ENCODE data around the gene ZDHHC14. TPM values are rescaled to one million over a fixed set of nuclear protein-coding genes. Genes with fewer than 3 reads are reported as not detected.

Gene ZDHHC14
- total and polyA plus RNA-seq, 7 donors = 2.5 to 14.6 (median 4.3) TPM

DNA sequence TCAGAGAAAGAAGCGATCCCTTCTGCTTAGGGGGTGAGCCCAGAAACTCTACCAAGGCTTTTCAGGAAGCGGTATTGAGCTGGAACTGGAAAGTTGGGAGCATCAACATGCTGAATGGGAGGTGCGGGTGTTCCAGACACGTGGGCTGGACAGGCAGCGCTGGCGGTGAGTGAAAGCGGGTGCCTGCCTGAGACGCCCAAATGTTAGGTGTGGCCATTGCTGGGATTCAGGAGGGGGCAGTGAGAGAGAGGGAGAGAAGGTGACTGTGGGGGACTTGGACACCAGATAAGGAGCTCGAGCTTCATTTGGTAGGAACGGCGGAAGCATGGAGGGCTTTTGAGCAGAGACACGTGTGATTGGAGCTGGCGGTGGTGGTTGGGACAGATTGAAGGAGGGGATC lies 157.7 kb downstream of the ZDHHC14 start:
- TF ChIP-seq, protein P1, sequence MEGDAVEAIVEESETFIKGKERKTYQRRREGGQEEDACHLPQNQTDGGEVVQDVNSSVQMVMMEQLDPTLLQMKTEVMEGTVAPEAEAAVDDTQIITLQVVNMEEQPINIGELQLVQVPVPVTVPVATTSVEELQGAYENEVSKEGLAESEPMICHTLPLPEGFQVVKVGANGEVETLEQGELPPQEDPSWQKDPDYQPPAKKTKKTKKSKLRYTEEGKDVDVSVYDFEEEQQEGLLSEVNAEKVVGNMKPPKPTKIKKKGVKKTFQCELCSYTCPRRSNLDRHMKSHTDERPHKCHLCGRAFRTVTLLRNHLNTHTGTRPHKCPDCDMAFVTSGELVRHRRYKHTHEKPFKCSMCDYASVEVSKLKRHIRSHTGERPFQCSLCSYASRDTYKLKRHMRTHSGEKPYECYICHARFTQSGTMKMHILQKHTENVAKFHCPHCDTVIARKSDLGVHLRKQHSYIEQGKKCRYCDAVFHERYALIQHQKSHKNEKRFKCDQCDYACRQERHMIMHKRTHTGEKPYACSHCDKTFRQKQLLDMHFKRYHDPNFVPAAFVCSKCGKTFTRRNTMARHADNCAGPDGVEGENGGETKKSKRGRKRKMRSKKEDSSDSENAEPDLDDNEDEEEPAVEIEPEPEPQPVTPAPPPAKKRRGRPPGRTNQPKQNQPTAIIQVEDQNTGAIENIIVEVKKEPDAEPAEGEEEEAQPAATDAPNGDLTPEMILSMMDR (IDR thresholded peaks at IDR 0.05) = no peak
- intact Hi-C loops (cut with DNase I) = loop anchor here in 1 of 2 donors (5.0 kb wide), 1 partner anchor 101 kb away; no protein-coding TSS in a partner anchor
- H3K4me1 ChIP-seq = peaks cover 73% of the 10 kb centered on the region

GRCh38 chr6:157539421-157539822 lies 158.4 kb downstream of the ZDHHC14 start:
- TF ChIP-seq, protein P1 (IDR thresholded peaks at IDR 0.05) = no peak
- H3K4me1 ChIP-seq = peaks cover 72% of the 10 kb centered on the region
- H3K27ac ChIP-seq = no peak overlapping the region
- no peak for ATAC-seq
- H3K9me3 ChIP-seq = no peaks in the 10 kb centered on the region
- H3K27me3 ChIP-seq (ENCODE audit: insufficient read depth in 3 of 3, low read length in 2 of 3) = no peaks in the 10 kb centered on the region
- DNase-seq = no peak
- H3K4me3 ChIP-seq = no peak overlapping the region
- intact Hi-C loops (cut with DNase I) = loop anchor here in 1 of 2 donors (5.0 kb wide), 1 partner anchor 102 kb away; no protein-coding TSS in a partner anchor
- 69 to 83% (median 73%) methylated on average over 10 of the region's 10 CpGs for WGBS, 3 donors
- no peaks in the 10 kb centered on the region for H3K36me3 ChIP-seq (ENCODE audit: insufficient read depth in 1 of 2, low read depth in 1 of 2)

More for the DNA sequence above, 157.7 kb downstream of the ZDHHC14 start:
- no peaks in the 10 kb centered on the region for H3K36me3 ChIP-seq (ENCODE audit: insufficient read depth in 1 of 2, low read depth in 1 of 2)
- WGBS, 3 donors = 94 to 99% (median 95%) methylated on average over 13 of the region's 13 CpGs
- ATAC-seq (no peak), DNase-seq (no peak)
- no peak overlapping the region for H3K27ac ChIP-seq
- no peaks in the 10 kb centered on the region for H3K27me3 ChIP-seq (ENCODE audit: insufficient read depth in 3 of 3, low read length in 2 of 3)
- no peaks in the 10 kb centered on the region for H3K9me3 ChIP-seq
- no peak overlapping the region for H3K4me3 ChIP-seq

GRCh38 chr6:157539900-157540752 lies 159.1 kb downstream of the ZDHHC14 start:
- ATAC-seq = peak; percentile 63 to 82 (median 74)
- no peak for DNase-seq
- peak overlapping the region; percentile 46 for H3K27ac ChIP-seq
- H3K4me3 ChIP-seq = no peak overlapping the region
- no peaks in the 10 kb centered on the region for H3K9me3 ChIP-seq
- peaks cover 74% of the 10 kb centered on the region for H3K4me1 ChIP-seq
- WGBS, 3 donors = 68 to 77% (median 68%) methylated on average over 16 of the region's 16 CpGs
- H3K36me3 ChIP-seq (ENCODE audit: insufficient read depth in 1 of 2, low read depth in 1 of 2) = no peaks in the 10 kb centered on the region
- no peaks in the 10 kb centered on the region for H3K27me3 ChIP-seq (ENCODE audit: insufficient read depth in 3 of 3, low read length in 2 of 3)
- TF ChIP-seq, protein P1 (IDR thresholded peaks at IDR 0.05) = no peak
- intact Hi-C loops (cut with DNase I) = loop anchor here in 1 of 2 donors (5.0 kb wide), 1 partner anchor 103 kb away; no protein-coding TSS in a partner anchor

DNA sequence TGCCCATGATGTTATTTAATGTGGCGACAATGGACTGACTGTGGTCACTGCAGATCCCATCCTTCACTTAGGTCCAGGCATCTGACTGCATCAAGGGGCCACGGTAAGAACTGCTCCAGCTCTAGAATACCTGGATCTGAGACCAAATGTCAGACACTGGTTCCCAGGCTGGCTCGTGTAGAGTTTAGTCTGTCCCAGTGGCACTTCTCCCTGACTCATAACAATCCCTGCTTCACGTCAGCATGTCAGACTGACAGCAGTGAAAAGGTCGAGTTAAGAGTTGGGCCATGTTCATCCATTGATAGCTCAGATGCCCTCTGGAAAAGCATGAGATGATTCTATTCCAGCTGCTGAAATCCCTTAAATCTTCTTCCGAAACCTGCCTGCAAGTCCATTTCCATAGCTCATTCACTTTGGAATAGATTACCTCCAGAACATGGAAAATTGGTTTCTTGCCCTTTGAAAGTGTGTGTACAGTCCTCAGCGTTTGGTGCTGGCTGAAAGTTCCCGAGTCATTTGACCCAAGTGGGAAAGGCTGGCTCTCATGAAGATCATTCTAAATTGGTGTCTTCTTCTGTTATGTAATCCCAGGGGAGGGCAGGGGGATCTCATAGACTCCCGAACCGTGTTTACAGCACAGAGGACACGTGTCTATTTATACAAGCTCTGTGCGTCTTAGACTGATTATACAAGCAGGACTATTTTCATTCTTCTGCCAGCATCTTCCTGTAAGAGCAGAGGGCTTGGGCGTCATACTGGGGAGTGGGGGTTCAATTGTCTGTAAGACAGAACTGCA lies 160.8 kb downstream of the ZDHHC14 start:
- intact Hi-C loops (cut with DNase I) = no loop called here
- TF ChIP-seq, protein P1 (IDR thresholded peaks at IDR 0.05) = no peak
- Histone ChIP-seq H3K9me3 (no peaks in the 10 kb centered on the region), H3K4me1 (peaks cover 58% of the 10 kb centered on the region), H3K27ac (peak overlapping the region; percentile 67), H3K36me3 (ENCODE audit: insufficient read depth in 1 of 2, low read depth in 1 of 2) (no peaks in the 10 kb centered on the region), H3K27me3 (ENCODE audit: insufficient read depth in 3 of 3, low read length in 2 of 3) (no peaks in the 10 kb centered on the region), H3K4me3 (peak overlapping the region; percentile 16)
- WGBS, 3 donors = 32 to 55% (median 33%) methylated on average over 13 of the region's 13 CpGs
- ATAC-seq (peak; percentile 63 to 81 (median 74)), DNase-seq (no peak)
